ENCODE data around the gene BRAP.

- TF ChIP-seq ZNF274 (IDR thresholded peaks at IDR 0.05; ENCODE audit: low read depth, low read length): no peak
- no peak for TF ChIP-seq SUZ12 (IDR thresholded peaks at IDR 0.05; ENCODE audit: extremely low read depth, insufficient read depth, insufficient read length)
- no peak for TF ChIP-seq YY1 (IDR thresholded peaks at IDR 0.05; ENCODE audit: insufficient read depth, insufficient read length)
Measured at GRCh38 chr12:111642681-111643426, 42.9 kb downstream of the BRAP start.
